MM.1S (cell line): Measurements from ENCODE around the gene ABCC1.

Experiments
- DNase-seq: peaks from one replicate; pipeline ENCODE4 v3.0.0-alpha.2; 2015
- H2AFZ ChIP-seq: fragments of 300-600 bp; sonication (generic); 2 replicates; pipeline ENCODE4 v1.6.0; 2016; ENCODE audit warnings: antibody characterized with exemption, low read length
- H3F3A ChIP-seq: fragments of 300-600 bp; sonication (generic); 2 replicates; pipeline ENCODE4 v1.6.1; 2016; ENCODE audit warnings: mild to moderate bottlenecking, antibody characterized with exemption, low read length, moderate library complexity, mixed read lengths; ENCODE audit not compliant: insufficient read depth
- H3K27ac ChIP-seq: fragments of 300-600 bp; sonication (generic); 2 replicates; pipeline ENCODE4 v1.5.1; 2016; ENCODE audit warnings: mild to moderate bottlenecking, low read length
- H3K27me3 ChIP-seq: fragments of 300-600 bp; sonication (generic); replicated peaks from 2 replicates; pipeline ENCODE4 v1.6.0; 2016; ENCODE audit warnings: low read length; ENCODE audit not compliant: insufficient read depth
- H3K36me3 ChIP-seq: fragments of 300-600 bp; sonication (generic); replicated peaks from 2 replicates; pipeline ENCODE4 v1.6.1; 2016; ENCODE audit warnings: mild to moderate bottlenecking, low read length, mixed read lengths; ENCODE audit not compliant: insufficient read depth
- H3K4me1 ChIP-seq: fragments of 300-600 bp; sonication (generic); 2 replicates; pipeline ENCODE4 v1.6.1; 2016; ENCODE audit warnings: low read length, mixed read lengths
- H3K4me2 ChIP-seq: fragments of 300-600 bp; sonication (generic); 2 replicates; pipeline ENCODE4 v1.6.0; 2016; ENCODE audit warnings: low read depth, low read length
- H3K4me3 ChIP-seq: fragments of 300-600 bp; sonication (generic); 2 replicates; pipeline ENCODE4 v1.5.1; 2016; ENCODE audit warnings: low read length, mixed read lengths
- H3K79me2 ChIP-seq: fragments of 300-600 bp; sonication (generic); 2 replicates; pipeline ENCODE4 v1.6.1; 2016; ENCODE audit warnings: mixed run types, low read length, mixed read lengths
- H3K9ac ChIP-seq: fragments of 300-600 bp; sonication (generic); 2 replicates; pipeline ENCODE4 v1.6.1; 2016; ENCODE audit warnings: low read length, mixed read lengths
- H3K9me2 ChIP-seq: fragments of 300-600 bp; sonication (generic); replicated peaks from 2 replicates; pipeline ENCODE4 v1.6.1; 2016; ENCODE audit warnings: mild to moderate bottlenecking, low read length, mixed read lengths; ENCODE audit not compliant: insufficient read depth
- H3K9me3 ChIP-seq: fragments of 300-600 bp; sonication (generic); replicated peaks from 2 replicates; pipeline ENCODE4 v1.6.1; 2016; ENCODE audit warnings: mild to moderate bottlenecking, low read length, mixed read lengths; ENCODE audit not compliant: insufficient read depth
- H4K20me1 ChIP-seq: fragments of 300-600 bp; sonication (generic); 2 replicates; pipeline ENCODE4 v1.6.1; 2016; ENCODE audit warnings: mild to moderate bottlenecking, low read length, moderate library complexity, mixed read lengths; ENCODE audit not compliant: insufficient read depth
- EZH2 ChIP-seq: fragments of 300-600 bp; sonication (generic); optimal IDR thresholded peaks from 2 replicates; pipeline ENCODE3; 2017; ENCODE audit warnings: low read depth, mild to moderate bottlenecking, antibody characterized with exemption, low read length, mixed read lengths
- EZH2phosphoT487 ChIP-seq: fragments of 300-600 bp; sonication (generic); IDR thresholded peaks from 2 replicates; pipeline ENCODE4 v1.6.1; 2018; ENCODE audit warnings: antibody characterized with exemption, low read length
- TF ChIP-seq, protein P1 (sequence below): fragments of 300-600 bp; sonication (generic); IDR thresholded peaks from 2 replicates; pipeline ENCODE4 v1.5.1; 2016; ENCODE audit warnings: antibody characterized with exemption, low read length, mixed read lengths

The ABCC1 gene

GRCh38 chr16:15966420-15966819 lies 17.0 kb downstream of the ABCC1 start:
- Histone ChIP-seq H3K4me3 (no peak overlapping the region), H3K9ac (no peak overlapping the region), H3K27me3 (no peaks in the 10 kb centered on the region), H3K79me2 (peaks cover 89% of the 10 kb centered on the region), H2AFZ (no peak overlapping the region), H3K9me3 (no peaks in the 10 kb centered on the region), H3K27ac (no peak overlapping the region), H4K20me1 (no peaks in the 10 kb centered on the region), H3K36me3 (no peaks in the 10 kb centered on the region), H3K4me2 (no peak overlapping the region), H3K4me1 (no peaks in the 10 kb centered on the region), H3K9me2 (no peaks in the 10 kb centered on the region), H3F3A (no peaks in the 10 kb centered on the region)
- no peak for TF ChIP-seq EZH2
- TF ChIP-seq, protein P1, sequence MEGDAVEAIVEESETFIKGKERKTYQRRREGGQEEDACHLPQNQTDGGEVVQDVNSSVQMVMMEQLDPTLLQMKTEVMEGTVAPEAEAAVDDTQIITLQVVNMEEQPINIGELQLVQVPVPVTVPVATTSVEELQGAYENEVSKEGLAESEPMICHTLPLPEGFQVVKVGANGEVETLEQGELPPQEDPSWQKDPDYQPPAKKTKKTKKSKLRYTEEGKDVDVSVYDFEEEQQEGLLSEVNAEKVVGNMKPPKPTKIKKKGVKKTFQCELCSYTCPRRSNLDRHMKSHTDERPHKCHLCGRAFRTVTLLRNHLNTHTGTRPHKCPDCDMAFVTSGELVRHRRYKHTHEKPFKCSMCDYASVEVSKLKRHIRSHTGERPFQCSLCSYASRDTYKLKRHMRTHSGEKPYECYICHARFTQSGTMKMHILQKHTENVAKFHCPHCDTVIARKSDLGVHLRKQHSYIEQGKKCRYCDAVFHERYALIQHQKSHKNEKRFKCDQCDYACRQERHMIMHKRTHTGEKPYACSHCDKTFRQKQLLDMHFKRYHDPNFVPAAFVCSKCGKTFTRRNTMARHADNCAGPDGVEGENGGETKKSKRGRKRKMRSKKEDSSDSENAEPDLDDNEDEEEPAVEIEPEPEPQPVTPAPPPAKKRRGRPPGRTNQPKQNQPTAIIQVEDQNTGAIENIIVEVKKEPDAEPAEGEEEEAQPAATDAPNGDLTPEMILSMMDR, result no peak
- TF ChIP-seq EZH2phosphoT487, result no peak
- DNase-seq, result no peak

DNA sequence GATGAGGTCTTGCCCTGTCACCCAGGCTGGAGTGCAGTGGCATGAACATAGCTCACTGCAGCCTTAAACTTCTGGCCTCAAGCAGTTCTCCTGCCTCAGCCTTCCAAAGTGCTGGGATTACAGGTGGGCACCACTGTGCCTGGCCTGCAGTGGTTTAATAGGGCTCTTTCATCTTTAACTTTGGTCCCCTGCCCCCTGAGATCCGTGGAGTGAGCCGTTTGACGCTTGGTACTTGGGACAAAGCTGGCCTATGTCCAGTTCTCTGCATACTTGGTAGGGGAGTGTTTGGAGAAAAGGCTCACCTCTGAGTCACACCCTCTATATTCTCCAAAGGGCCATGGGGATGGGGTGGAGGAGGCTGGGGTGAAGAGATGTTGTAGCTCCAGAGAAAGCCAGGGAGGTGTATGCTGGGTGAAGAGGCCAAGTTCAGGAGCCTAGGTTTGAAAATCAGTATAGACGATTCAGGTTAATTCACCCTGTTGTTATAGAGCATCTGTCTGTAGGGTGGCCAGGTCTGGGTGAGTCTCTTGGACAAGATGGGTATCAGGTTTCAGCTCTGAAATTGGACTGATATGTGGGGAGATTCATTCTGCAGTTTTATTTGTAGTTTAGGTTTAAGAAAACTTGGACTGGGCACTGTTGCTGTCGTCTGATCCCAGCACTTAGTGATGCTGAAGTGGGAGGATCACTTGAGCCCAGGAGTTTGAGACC lies 17.6 kb downstream of the ABCC1 start:
- no peaks in the 10 kb centered on the region for H3K36me3 ChIP-seq
- H3K27me3 ChIP-seq, result no peaks in the 10 kb centered on the region
- H3K9me3 ChIP-seq, result no peaks in the 10 kb centered on the region
- no peak overlapping the region for H2AFZ ChIP-seq
- no peaks in the 10 kb centered on the region for H3K9me2 ChIP-seq
- DNase-seq, result no peak
- no peak overlapping the region for H3K4me2 ChIP-seq
- no peaks in the 10 kb centered on the region for H3K4me1 ChIP-seq
- no peaks in the 10 kb centered on the region for H3F3A ChIP-seq
- H3K79me2 ChIP-seq, result peaks cover 89% of the 10 kb centered on the region
- no peak overlapping the region for H3K4me3 ChIP-seq
- no peak overlapping the region for H3K9ac ChIP-seq
- H3K27ac ChIP-seq, result no peak overlapping the region
- H4K20me1 ChIP-seq, result no peaks in the 10 kb centered on the region
- TF ChIP-seq, protein P1, result no peak
- TF ChIP-seq EZH2phosphoT487 (no peak), EZH2 (no peak)

DNA sequence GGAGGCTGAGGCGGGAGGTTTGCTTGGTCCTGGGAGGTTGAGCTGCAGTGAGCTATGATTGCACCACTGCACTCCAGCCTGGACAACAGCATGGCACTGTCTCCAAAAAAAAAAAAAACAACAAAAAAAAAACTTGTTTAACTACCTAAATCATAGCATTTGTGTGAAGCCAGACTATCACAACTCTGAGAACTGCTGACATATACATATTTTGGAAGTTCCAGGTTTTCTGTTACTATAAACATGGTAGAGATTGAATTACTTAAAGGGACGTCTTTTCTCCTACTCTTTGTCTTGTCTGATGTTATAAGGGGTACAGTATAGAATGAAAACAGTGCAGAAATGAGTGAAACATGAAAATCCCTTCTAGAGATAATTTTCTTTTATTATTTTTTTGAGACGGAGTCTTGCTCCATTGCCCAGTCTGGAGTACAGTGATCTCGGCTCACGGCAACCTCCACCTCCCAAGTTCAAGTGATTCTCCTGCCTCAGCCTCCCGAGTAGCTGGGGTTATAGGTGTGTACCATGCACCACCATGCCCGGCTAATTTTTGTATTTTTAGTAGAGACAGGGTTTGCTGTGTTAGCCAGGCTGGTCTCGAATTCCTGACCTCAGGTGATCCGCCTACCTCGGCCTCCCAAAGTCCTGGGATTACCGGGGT lies 18.4 kb downstream of the ABCC1 start:
- Histone ChIP-seq H2AFZ (no peak overlapping the region), H3K27ac (no peak overlapping the region), H3K4me1 (no peaks in the 10 kb centered on the region), H3K9me3 (no peaks in the 10 kb centered on the region), H3K4me2 (no peak overlapping the region), H4K20me1 (no peaks in the 10 kb centered on the region), H3K27me3 (no peaks in the 10 kb centered on the region), H3K79me2 (peaks cover 88% of the 10 kb centered on the region), H3K36me3 (no peaks in the 10 kb centered on the region), H3F3A (no peaks in the 10 kb centered on the region), H3K9me2 (no peaks in the 10 kb centered on the region), H3K9ac (no peak overlapping the region), H3K4me3 (no peak overlapping the region)
- TF ChIP-seq EZH2, result no peak
- TF ChIP-seq, protein P1, result no peak
- TF ChIP-seq EZH2phosphoT487, result no peak
- DNase-seq, result no peak
